OCI-LY3 (cell line): ENCODE data around the gene NEK5.

Experiments used
- H2AFZ ChIP-seq: fragments of 200-600, 300-600 bp; shearing (Covaris generic); 2 replicates; pipeline ENCODE4 v1.6.0; 2014; ENCODE audit warnings: antibody characterized with exemption, low read depth, low read length
- H3K27ac ChIP-seq: fragments of 200-600, 300-600 bp; sonication (generic); 2 replicates; pipeline ENCODE4 v1.5.1; 2014; ENCODE audit warnings: mild to moderate bottlenecking, low read length, moderate library complexity, mixed read lengths
- H3K27me3 ChIP-seq: fragments of 200-600, 300-600 bp; sonication (generic); 2 replicates; pipeline ENCODE4 v1.6.1; 2014; ENCODE audit warnings: low read depth, low read length, mixed read lengths
- H3K36me3 ChIP-seq: fragments of 200-600, 300-600 bp; sonication (generic); replicated peaks from 2 replicates; pipeline ENCODE3; 2014; ENCODE audit warnings: low read depth, low read length, mixed read lengths
- H3K4me1 ChIP-seq: fragments of 300-600, 200-600 bp; sonication (generic); 2 replicates; pipeline ENCODE4 v1.6.1; 2014; ENCODE audit warnings: low read length, mixed read lengths
- H3K4me2 ChIP-seq: fragments of 200-600, 300-600 bp; sonication (generic); 2 replicates; pipeline ENCODE4 v1.6.1; 2014; ENCODE audit warnings: low read length, mixed read lengths
- H3K4me3 ChIP-seq: fragments of 300-600, 200-600 bp; sonication (generic); 2 replicates; pipeline ENCODE4 v1.5.1; 2014; ENCODE audit warnings: antibody characterized with exemption, mild to moderate bottlenecking, low read length, moderate library complexity
- H3K79me2 ChIP-seq: fragments of 300-600, 200-600 bp; shearing (Covaris generic); 2 replicates; pipeline ENCODE4 v1.6.1; 2014; ENCODE audit warnings: mild to moderate bottlenecking, low read length, mixed read lengths
- H3K9ac ChIP-seq: fragments of 300-600, 200-600 bp; shearing (Covaris generic); 2 replicates; pipeline ENCODE4 v1.6.0; 2014; ENCODE audit warnings: mild to moderate bottlenecking, low read length, moderate library complexity
- H3K9me3 ChIP-seq: fragments of 200-600, 300-600 bp; shearing (Covaris generic); 2 replicates; pipeline ENCODE4 v1.6.1; 2014; ENCODE audit warnings: low read length, mixed read lengths; ENCODE audit not compliant: insufficient read depth
- H4K20me1 ChIP-seq: fragments of 200-600, 300-600 bp; sonication (generic); 2 replicates; pipeline ENCODE4 v1.6.1; 2016; ENCODE audit warnings: low read length, mixed read lengths; ENCODE audit not compliant: insufficient read depth
- EZH2phosphoT487 ChIP-seq: fragments of 200-600 bp; shearing (Covaris generic); IDR thresholded peaks from 2 replicates; pipeline ENCODE4 v1.6.1; 2018; ENCODE audit warnings: antibody characterized with exemption, mixed run types, low read depth
- TF ChIP-seq, protein P1 (sequence below): fragments of 200-600, 300-600 bp; sonication (generic); IDR thresholded peaks from 2 replicates; pipeline ENCODE4 v1.5.1; 2014; ENCODE audit warnings: antibody characterized with exemption, low read length, low read depth

NEK5 gene

GRCh38 chr13:52118595-52118994 lies 10.3 kb downstream of the NEK5 start:
- H3K4me2 ChIP-seq, result no peak overlapping the region
- H3K4me1 ChIP-seq, result peaks cover 12% of the 10 kb centered on the region
- H3K27ac ChIP-seq, result no peak overlapping the region
- H2AFZ ChIP-seq, result no peak overlapping the region
- no peak for TF ChIP-seq EZH2phosphoT487
- TF ChIP-seq, protein P1, sequence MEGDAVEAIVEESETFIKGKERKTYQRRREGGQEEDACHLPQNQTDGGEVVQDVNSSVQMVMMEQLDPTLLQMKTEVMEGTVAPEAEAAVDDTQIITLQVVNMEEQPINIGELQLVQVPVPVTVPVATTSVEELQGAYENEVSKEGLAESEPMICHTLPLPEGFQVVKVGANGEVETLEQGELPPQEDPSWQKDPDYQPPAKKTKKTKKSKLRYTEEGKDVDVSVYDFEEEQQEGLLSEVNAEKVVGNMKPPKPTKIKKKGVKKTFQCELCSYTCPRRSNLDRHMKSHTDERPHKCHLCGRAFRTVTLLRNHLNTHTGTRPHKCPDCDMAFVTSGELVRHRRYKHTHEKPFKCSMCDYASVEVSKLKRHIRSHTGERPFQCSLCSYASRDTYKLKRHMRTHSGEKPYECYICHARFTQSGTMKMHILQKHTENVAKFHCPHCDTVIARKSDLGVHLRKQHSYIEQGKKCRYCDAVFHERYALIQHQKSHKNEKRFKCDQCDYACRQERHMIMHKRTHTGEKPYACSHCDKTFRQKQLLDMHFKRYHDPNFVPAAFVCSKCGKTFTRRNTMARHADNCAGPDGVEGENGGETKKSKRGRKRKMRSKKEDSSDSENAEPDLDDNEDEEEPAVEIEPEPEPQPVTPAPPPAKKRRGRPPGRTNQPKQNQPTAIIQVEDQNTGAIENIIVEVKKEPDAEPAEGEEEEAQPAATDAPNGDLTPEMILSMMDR, result no peak
- no peaks in the 10 kb centered on the region for H3K36me3 ChIP-seq
- no peaks in the 10 kb centered on the region for H3K79me2 ChIP-seq
- H3K4me3 ChIP-seq, result no peak overlapping the region
- no peak overlapping the region for H3K9ac ChIP-seq
- no peaks in the 10 kb centered on the region for H3K9me3 ChIP-seq
- H3K27me3 ChIP-seq, result peaks cover 24% of the 10 kb centered on the region
- no peaks in the 10 kb centered on the region for H4K20me1 ChIP-seq

DNA sequence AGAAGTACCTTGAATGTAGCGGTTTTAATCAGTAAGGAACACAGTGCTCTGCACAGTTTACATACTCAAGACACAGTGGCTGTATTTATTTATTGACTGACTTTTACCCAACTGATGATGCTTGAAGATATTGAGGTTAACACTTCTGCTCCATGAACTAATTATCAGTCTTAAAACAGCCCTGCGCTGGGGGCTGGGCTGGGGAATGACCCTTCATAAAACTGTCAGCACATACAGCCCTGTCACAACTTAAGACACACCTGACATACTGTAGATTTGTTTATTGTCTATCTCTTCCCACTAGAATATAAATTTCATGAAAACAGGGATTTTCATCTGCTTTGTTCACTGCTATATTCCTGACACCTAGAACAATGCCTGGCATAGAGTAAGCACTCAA lies 10.8 kb downstream of the NEK5 start:
- peaks cover 12% of the 10 kb centered on the region for H3K4me1 ChIP-seq
- H3K36me3 ChIP-seq, result no peaks in the 10 kb centered on the region
- no peaks in the 10 kb centered on the region for H3K79me2 ChIP-seq
- no peak for TF ChIP-seq EZH2phosphoT487
- TF ChIP-seq, protein P1, result no peak
- H3K27ac ChIP-seq, result no peak overlapping the region
- H3K9ac ChIP-seq, result no peak overlapping the region
- no peak overlapping the region for H3K4me3 ChIP-seq
- H3K9me3 ChIP-seq, result no peaks in the 10 kb centered on the region
- H3K27me3 ChIP-seq, result peaks cover 25% of the 10 kb centered on the region
- H2AFZ ChIP-seq, result no peak overlapping the region
- no peak overlapping the region for H3K4me2 ChIP-seq
- no peaks in the 10 kb centered on the region for H4K20me1 ChIP-seq

GRCh38 chr13:52112591-52112990 lies 16.3 kb downstream of the NEK5 start:
- no peak overlapping the region for H3K4me3 ChIP-seq
- H4K20me1 ChIP-seq, result no peaks in the 10 kb centered on the region
- peaks cover 26% of the 10 kb centered on the region for H3K27me3 ChIP-seq
- H3K4me2 ChIP-seq, result no peak overlapping the region
- H2AFZ ChIP-seq, result no peak overlapping the region
- no peaks in the 10 kb centered on the region for H3K36me3 ChIP-seq
- no peaks in the 10 kb centered on the region for H3K79me2 ChIP-seq
- H3K4me1 ChIP-seq, result peaks cover 9% of the 10 kb centered on the region
- TF ChIP-seq, protein P1, result no peak
- no peak for TF ChIP-seq EZH2phosphoT487
- H3K9me3 ChIP-seq, result no peaks in the 10 kb centered on the region
- H3K27ac ChIP-seq, result no peak overlapping the region
- no peak overlapping the region for H3K9ac ChIP-seq

- Histone ChIP-seq H3K4me2 (no peak overlapping the region), H3K9me3 (no peaks in the 10 kb centered on the region), H3K4me1 (no peaks in the 10 kb centered on the region), H3K79me2 (no peaks in the 10 kb centered on the region), H3K4me3 (no peak overlapping the region), H4K20me1 (no peaks in the 10 kb centered on the region), H2AFZ (no peak overlapping the region), H3K27me3 (peaks cover 20% of the 10 kb centered on the region), H3K27ac (no peak overlapping the region), H3K36me3 (no peaks in the 10 kb centered on the region), H3K9ac (no peak overlapping the region)
- TF ChIP-seq EZH2phosphoT487, result no peak
These were observed 19.7 kb downstream of the NEK5 start for GRCh38 chr13:52109116-52109670.

GRCh38 chr13:52105841-52106240 lies 23.0 kb downstream of the NEK5 start:
- H3K27ac ChIP-seq, result no peak overlapping the region
- TF ChIP-seq, protein P1, result no peak
- TF ChIP-seq EZH2phosphoT487, result no peak
- H3K9me3 ChIP-seq, result no peaks in the 10 kb centered on the region
- no peak overlapping the region for H3K4me3 ChIP-seq
- H3K4me2 ChIP-seq, result no peak overlapping the region
- no peaks in the 10 kb centered on the region for H3K79me2 ChIP-seq
- H3K9ac ChIP-seq, result no peak overlapping the region
- no peak overlapping the region for H2AFZ ChIP-seq
- no peaks in the 10 kb centered on the region for H3K36me3 ChIP-seq
- no peaks in the 10 kb centered on the region for H4K20me1 ChIP-seq
- no peaks in the 10 kb centered on the region; the same call in 1 of the 2 replicates for H3K27me3 ChIP-seq
- no peaks in the 10 kb centered on the region for H3K4me1 ChIP-seq
